Endothelial cell of umbilical vein (primary cell): ENCODE measurements around the gene HEXIM1. TPM values are rescaled to one million over a fixed set of nuclear protein-coding genes. Genes with fewer than 3 reads are reported as not detected.

ENCODE experiments used
- BruUV-seq: library from RNA; stranded (reverse); fragments of 400-500 nt; replicated peaks from 2 replicates; lab custom pipeline; 2021; lab: Mats Ljungman, UMichigan
- CTCF ChIA-PET: fragments of 300-600, 350-600 bp; sonication (Branson Sonifier 250); formaldehyde crosslinking; loops from one replicate; lab custom pipeline; 2021; ENCODE audit warnings: antibody characterized with exemption, inconsistent platforms; lab: Charles Lee
- POLR2A ChIA-PET: fragments of 300-600, 350-600 bp; sonication (Branson Sonifier 250); formaldehyde crosslinking; loops from one replicate; lab custom pipeline; 2021; ENCODE audit warnings: antibody characterized with exemption, inconsistent platforms; lab: Charles Lee
- DNase-seq: peaks from one replicate; pipeline ENCODE4 v3.0.0-alpha.2; 2011; ENCODE audit warnings: low read depth, low spot score
- FAIRE-seq: peaks from 2 replicates; lab custom pipeline; 2011; peaks lifted over from hg19 to GRCh38; lab: Jason Lieb, UNC
- H2AFZ ChIP-seq: 2 replicates; pipeline ENCODE4 v1.6.0; 2012; ENCODE audit warnings: low read depth, low read length, control low read depth, inconsistent platforms
- H3K27ac ChIP-seq: 2 replicates; pipeline ENCODE4 v1.5.1; 2011; ENCODE audit warnings: low read depth, mild to moderate bottlenecking, control low read depth, low read length, moderate library complexity; ENCODE audit not compliant: insufficient read depth
- H3K27me3 ChIP-seq, 2 experiments: 2 replicates each; pipeline versions ENCODE4 v1.6.0 to v1.6.1; 2011; ENCODE audit warnings: low read length in 2 of 2, mixed read lengths in 1 of 2; ENCODE audit not compliant: control insufficient read depth in 2 of 2, insufficient read depth in 2 of 2
- H3K36me3 ChIP-seq, 2 experiments: 2 replicates in 1 of 2; 3 replicates in 1 of 2; pipeline ENCODE4 v1.5.1; 2011; ENCODE audit warnings: low read length in 2 of 2, mild to moderate bottlenecking in 1 of 2, moderate library complexity in 1 of 2; ENCODE audit not compliant: control insufficient read depth in 2 of 2, insufficient read depth in 2 of 2; ENCODE audit errors: extremely low read depth in 1 of 2
- H3K4me1 ChIP-seq: 3 replicates; pipeline ENCODE4 v1.5.1; 2011; ENCODE audit warnings: mild to moderate bottlenecking, low read length; ENCODE audit not compliant: control insufficient read depth, insufficient read depth; ENCODE audit errors: extremely low read depth
- H3K4me2 ChIP-seq: 2 replicates; pipeline ENCODE4 v1.6.1; 2011; ENCODE audit warnings: low read length, control low read depth, mixed read lengths; ENCODE audit not compliant: insufficient read depth
- H3K4me3 ChIP-seq, 3 experiments: fragments of 200-600 bp in 1 of 3; sonication (generic), shearing (Covaris generic) in 1 of 3; replicated peaks in 1 of 3; 2 replicates each; pipeline ENCODE4 v1.5.1; 2011 to 2016; ENCODE audit warnings: control low read depth in 3 of 3, low read length in 3 of 3, mild to moderate bottlenecking in 2 of 3, inconsistent platforms in 1 of 3, low read depth in 1 of 3, moderate library complexity in 1 of 3; ENCODE audit not compliant: insufficient read depth in 1 of 3
- H3K79me2 ChIP-seq: 2 replicates; pipeline ENCODE4 v1.6.0; 2012; ENCODE audit warnings: low read length, inconsistent platforms; ENCODE audit not compliant: control insufficient read depth, insufficient read depth
- H3K9ac ChIP-seq: replicated peaks from 2 replicates; pipeline ENCODE3; 2011; ENCODE audit warnings: low read length, control low read depth; ENCODE audit not compliant: insufficient read depth; ENCODE audit errors: extremely low read depth
- H3K9me1 ChIP-seq: replicated peaks from 3 replicates; pipeline ENCODE4 v1.6.0; 2011; ENCODE audit warnings: mild to moderate bottlenecking, low read length; ENCODE audit not compliant: control insufficient read depth, insufficient read depth; ENCODE audit errors: extremely low read depth
- H3K9me3 ChIP-seq: replicated peaks from 2 replicates; pipeline ENCODE4 v1.5.1; 2012; ENCODE audit warnings: low read length, inconsistent platforms; ENCODE audit not compliant: control insufficient read depth, insufficient read depth
- H4K20me1 ChIP-seq: replicated peaks from 2 replicates; pipeline ENCODE3; 2011; ENCODE audit warnings: mild to moderate bottlenecking, low read length; ENCODE audit not compliant: control insufficient read depth, insufficient read depth; ENCODE audit errors: extremely low read depth
- EZH2 ChIP-seq: IDR thresholded peaks from 2 replicates; pipeline ENCODE4 v1.6.1; 2012; ENCODE audit warnings: borderline replicate concordance, low read depth, mild to moderate bottlenecking, moderate library complexity, low read length, inconsistent platforms; ENCODE audit not compliant: severe bottlenecking
- FOS ChIP-seq: IDR thresholded peaks from 2 replicates; pipeline ENCODE4 v1.6.1; 2011; ENCODE audit warnings: mild to moderate bottlenecking, low read length, moderate library complexity, borderline replicate concordance; ENCODE audit not compliant: insufficient read depth
- GATA2 ChIP-seq: IDR thresholded peaks from 2 replicates; pipeline ENCODE4 v1.7.0; 2011; ENCODE audit warnings: low read depth, mild to moderate bottlenecking, moderate library complexity, mixed read lengths, low read length; ENCODE audit not compliant: insufficient read length, insufficient read depth
- JUN ChIP-seq: IDR thresholded peaks from 2 replicates; pipeline ENCODE4 v1.6.1; 2011; ENCODE audit warnings: borderline replicate concordance, low read depth; ENCODE audit not compliant: insufficient read length, insufficient read depth
- POLR2A ChIP-seq: IDR thresholded peaks from 2 replicates; pipeline ENCODE4 v1.6.1; 2012; ENCODE audit warnings: low read depth, mild to moderate bottlenecking, control low read depth, low read length
- dilution Hi-C: fragments of 300-500 bp; cut with MboI; formaldehyde crosslinking; loops from one replicate; pipeline ENCODE4 v1.15.0; 2019; ENCODE audit warnings: low sequenced_read_pairs; ENCODE audit not compliant: extremely low pct_ligation_motif_present
- intact Hi-C: fragments of 100-400 bp; cut with micrococcal nuclease; formaldehyde crosslinking; loops from one replicate; pipeline ENCODE4 v1.10.0; 2022
- polyA plus RNA-seq, 4 experiments: library from polyadenylated mRNA; depleted of rRNA in 3 of 4; stranded (reverse) in 3 of 4; unstranded in 1 of 4; fragments of >200 nt; gene quantifications; 2 replicates each; pipeline versions ENCODE4 v1.2.1 to v1.2.3, GENCODE V29; 2011 to 2012; ENCODE audit warnings: missing spikeins in 1 of 4
- total RNA-seq: library from RNA; stranded (reverse); gene quantifications from 2 replicates; pipeline ENCODE4 v1.2.3, GENCODE V29; 2021
- TF ChIP-seq, protein P1 (sequence below), 2 donors: IDR thresholded peaks; 1 replicate in 1 of 2; 2 replicates in 1 of 2; pipeline ENCODE4 v1.5.1; 2011; ENCODE audit warnings: low read length in 2 of 2, mild to moderate bottlenecking in 2 of 2, moderate library complexity in 2 of 2, control low read depth in 1 of 2, inconsistent platforms in 1 of 2, low read depth in 1 of 2; ENCODE audit not compliant: insufficient read depth in 1 of 2; ENCODE audit errors: extremely low read depth in 1 of 2

The HEXIM1 gene
- total and polyA plus RNA-seq, 2 donors (not counting 3 experiments of a cell fraction or from before 2014, with no cell fraction given), result 7.0 to 20.0 TPM

DNA sequence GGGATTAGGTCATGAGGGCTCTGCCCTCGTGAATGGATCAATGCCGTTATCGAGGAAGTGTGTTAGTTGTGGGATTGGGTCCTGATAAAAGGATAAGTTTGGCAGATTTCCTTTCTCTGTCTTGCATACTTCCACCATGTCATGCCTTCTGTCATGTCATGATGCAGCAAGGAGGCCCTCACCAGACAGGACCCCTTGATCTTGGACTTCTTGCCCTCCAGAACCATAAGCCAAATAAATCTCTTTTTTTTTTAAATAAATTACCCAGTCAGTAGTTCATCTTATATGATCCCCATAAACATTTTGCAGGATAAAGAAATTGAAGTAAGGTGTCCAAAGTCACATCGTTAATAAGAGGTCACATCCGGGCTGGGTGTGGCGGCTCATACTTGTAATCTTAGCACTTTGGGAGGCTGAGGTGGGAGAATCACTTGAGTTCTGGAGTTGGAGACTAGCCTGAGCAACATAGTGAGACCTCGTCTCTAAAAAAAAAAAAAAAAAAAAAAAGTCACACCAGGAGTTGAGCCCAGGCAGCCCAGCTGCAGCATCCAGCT lies 38.6 kb downstream of the HEXIM1 start:
- no peaks in the 10 kb centered on the region for H3K9me1 ChIP-seq
- TF ChIP-seq EZH2, result no peak
- TF ChIP-seq, protein P1, sequence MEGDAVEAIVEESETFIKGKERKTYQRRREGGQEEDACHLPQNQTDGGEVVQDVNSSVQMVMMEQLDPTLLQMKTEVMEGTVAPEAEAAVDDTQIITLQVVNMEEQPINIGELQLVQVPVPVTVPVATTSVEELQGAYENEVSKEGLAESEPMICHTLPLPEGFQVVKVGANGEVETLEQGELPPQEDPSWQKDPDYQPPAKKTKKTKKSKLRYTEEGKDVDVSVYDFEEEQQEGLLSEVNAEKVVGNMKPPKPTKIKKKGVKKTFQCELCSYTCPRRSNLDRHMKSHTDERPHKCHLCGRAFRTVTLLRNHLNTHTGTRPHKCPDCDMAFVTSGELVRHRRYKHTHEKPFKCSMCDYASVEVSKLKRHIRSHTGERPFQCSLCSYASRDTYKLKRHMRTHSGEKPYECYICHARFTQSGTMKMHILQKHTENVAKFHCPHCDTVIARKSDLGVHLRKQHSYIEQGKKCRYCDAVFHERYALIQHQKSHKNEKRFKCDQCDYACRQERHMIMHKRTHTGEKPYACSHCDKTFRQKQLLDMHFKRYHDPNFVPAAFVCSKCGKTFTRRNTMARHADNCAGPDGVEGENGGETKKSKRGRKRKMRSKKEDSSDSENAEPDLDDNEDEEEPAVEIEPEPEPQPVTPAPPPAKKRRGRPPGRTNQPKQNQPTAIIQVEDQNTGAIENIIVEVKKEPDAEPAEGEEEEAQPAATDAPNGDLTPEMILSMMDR (IDR thresholded peaks at IDR 0.05; ENCODE audit: extremely low read depth in 1 of 2, insufficient read depth in 1 of 2, low read depth in 1 of 2, low read length in 2 of 2), result no peak
- no peak for TF ChIP-seq POLR2A
- intact Hi-C loops, result no loop called here
- no peak overlapping the region for H3K4me3 ChIP-seq
- no peaks in the 10 kb centered on the region for H4K20me1 ChIP-seq
- H3K27ac ChIP-seq, result no peak overlapping the region
- H3K9ac ChIP-seq, result no peak overlapping the region
- H3K9me3 ChIP-seq, result no peaks in the 10 kb centered on the region
- CTCF ChIA-PET, result interaction anchor here (2.7 kb wide), 1 partner anchor 52 kb away, joined by 20 read pairs; the partner anchor contains the start of gene ACBD4
- dilution Hi-C loops, result no loop called here
- DNase-seq, result no peak
- FAIRE-seq, result no peak
- no peaks in the 10 kb centered on the region for H3K36me3 ChIP-seq
- no peaks in the 10 kb centered on the region for H3K4me1 ChIP-seq
- H3K79me2 ChIP-seq, result no peaks in the 10 kb centered on the region
- H3K27me3 ChIP-seq, result no peaks in the 10 kb centered on the region
- POLR2A ChIA-PET, result interaction anchor here (0.7 kb wide), 1 partner anchor 25 kb away, joined by 4 read pairs; the partner anchor contains the start of gene HEXIM2
- no peak overlapping the region for H2AFZ ChIP-seq
- H3K4me2 ChIP-seq, result no peak overlapping the region
- BruUV-seq, result no TSS peak

DNA sequence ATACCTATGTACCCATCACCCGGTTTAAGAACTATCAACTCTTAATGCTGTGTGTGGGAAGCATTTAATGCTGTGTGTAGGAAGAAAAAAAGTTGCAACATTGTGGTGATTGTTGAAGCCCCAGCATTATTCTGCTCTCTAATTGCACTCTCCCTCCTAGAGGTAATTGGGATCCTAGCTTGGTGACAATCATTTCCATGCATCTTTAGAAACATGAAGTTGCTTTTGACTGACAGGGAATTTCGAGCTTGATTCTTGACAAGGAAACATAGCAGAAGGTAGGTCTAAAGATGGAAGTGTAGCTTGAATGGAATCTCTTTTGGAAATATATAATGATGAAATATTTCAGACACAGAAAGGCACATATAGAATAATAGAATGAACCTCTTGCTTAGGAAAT lies 40.7 kb downstream of the HEXIM1 start:
- H3K4me2 ChIP-seq, result no peak overlapping the region
- POLR2A ChIA-PET, result no interaction called here
- H3K4me3 ChIP-seq, result no peak overlapping the region
- no peak for DNase-seq
- no peak overlapping the region for H3K27ac ChIP-seq
- H2AFZ ChIP-seq, result no peak overlapping the region
- TF ChIP-seq, protein P1 (IDR thresholded peaks at IDR 0.05; ENCODE audit: extremely low read depth in 1 of 2, insufficient read depth in 1 of 2, low read depth in 1 of 2, low read length in 2 of 2), result no peak
- TF ChIP-seq GATA2 (no peak), EZH2 (no peak), POLR2A (no peak), FOS (no peak), JUN (no peak)
- BruUV-seq, result no TSS peak
- no peaks in the 10 kb centered on the region for H3K9me3 ChIP-seq
- no peak for FAIRE-seq
- no peaks in the 10 kb centered on the region for H4K20me1 ChIP-seq
- H3K36me3 ChIP-seq, result no peaks in the 10 kb centered on the region
- H3K79me2 ChIP-seq, result no peaks in the 10 kb centered on the region
- dilution Hi-C loops (no loop called here), intact Hi-C loops (no loop called here)
- no peak overlapping the region for H3K9ac ChIP-seq
- CTCF ChIA-PET, result interaction anchor here (1.2 to 2.7 kb wide), 4 partner anchors 9 to 54 kb away, joined by 3 to 20 read pairs (median 10); partner anchors contain the start of genes ACBD4 and HEXIM2
- no peaks in the 10 kb centered on the region for H3K4me1 ChIP-seq
- no peaks in the 10 kb centered on the region for H3K27me3 ChIP-seq
- H3K9me1 ChIP-seq, result no peaks in the 10 kb centered on the region
